Stimulated activated CD8-positive, alpha-beta memory T cell treated with anti-CD3 and anti-CD28 coated beads, Interleukin-15, amount 100 ng/mL, for 1 hour (primary cell): ENCODE measurements around the gene FRRS1.

ENCODE experiments used
- DNase-seq: peaks from one replicate; pipeline ENCODE4 v3.0.0-alpha.2; 2020; ENCODE audit warnings: low read depth

FRRS1 gene

GRCh38 chr1:99674115-99675064, 92.0 kb downstream of the FRRS1 start:
- DNase-seq = no peak

- no peak for DNase-seq
Observed at GRCh38 chr1:99673315-99673714, 93.1 kb downstream of the FRRS1 start.

DNA sequence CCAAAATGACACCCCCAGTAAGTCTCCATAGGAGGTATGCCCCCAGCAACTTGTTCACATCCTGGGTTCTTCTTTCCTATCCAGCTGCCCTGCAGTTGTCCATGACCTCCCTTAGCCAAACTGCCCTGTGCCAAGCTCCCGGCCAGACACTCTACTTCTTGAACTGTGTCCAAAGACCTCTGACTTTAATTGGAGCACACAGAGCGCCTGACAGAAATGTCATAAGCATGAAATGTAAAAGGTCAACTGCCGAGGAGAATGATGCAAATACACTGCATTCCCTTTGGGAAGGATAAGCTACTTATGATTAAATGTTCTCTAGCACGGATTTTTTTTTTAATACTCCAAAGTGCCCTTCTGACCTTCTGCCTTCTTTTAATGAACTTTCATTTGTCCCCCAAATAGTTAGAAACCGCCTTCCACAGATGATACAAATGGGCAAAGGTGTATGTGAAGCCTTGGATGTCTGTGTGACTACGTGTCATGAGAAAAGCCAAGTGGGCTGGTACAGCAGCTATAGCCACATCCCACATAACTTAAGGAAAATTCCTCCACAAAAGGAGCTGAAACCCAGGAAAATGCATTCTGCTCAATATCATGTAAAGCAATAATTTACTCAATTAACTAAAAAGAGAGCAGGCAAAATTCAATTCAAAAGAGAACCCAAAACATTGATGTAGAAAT, 93.8 kb downstream of the FRRS1 start:
- DNase-seq = no peak

GRCh38 chr1:99672038-99672437, 94.4 kb downstream of the FRRS1 start:
- DNase-seq = no peak

DNA sequence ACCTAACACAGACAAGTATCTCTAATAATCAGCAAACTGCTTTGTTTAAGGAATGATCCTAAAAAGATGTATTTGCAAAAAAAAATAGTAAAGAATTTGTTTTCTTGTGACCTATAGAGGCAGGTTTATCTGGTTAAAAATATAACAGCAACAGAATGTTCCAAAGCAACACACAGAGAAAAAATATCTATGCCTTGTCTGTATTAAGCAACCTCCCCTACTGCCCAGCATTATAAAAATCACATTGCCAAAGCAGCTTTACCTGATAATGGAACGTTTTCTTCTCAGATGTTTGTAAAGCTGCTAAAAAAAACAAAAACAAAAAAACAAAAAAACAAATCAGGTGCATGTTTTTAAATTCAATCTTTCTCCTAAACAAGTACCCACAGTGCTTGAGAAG, 95.9 kb downstream of the FRRS1 start:
- no peak for DNase-seq

GRCh38 chr1:99669821-99670220, 96.6 kb downstream of the FRRS1 start:
- no peak for DNase-seq

- no peak for DNase-seq
Observed at GRCh38 chr1:99669376-99669775, 97.1 kb downstream of the FRRS1 start.

DNA sequence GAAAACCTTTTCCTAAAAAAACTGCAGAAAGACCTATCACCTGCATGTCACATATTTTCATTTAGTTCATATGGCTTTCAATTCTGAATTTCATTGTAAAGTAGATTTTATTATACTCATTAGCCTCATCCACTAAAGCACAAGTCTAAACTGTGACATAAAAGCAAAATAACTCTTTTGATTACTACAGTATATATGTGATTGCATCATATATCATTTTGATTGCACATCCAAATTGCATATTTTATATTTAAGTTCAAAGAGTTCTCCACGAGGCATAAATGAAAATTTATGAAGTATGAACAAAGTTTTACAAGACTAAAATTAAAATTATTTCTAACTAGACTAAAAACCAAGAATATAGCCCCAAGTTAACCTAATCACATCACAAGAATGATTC, 101.2 kb downstream of the FRRS1 start:
- DNase-seq = no peak

DNA sequence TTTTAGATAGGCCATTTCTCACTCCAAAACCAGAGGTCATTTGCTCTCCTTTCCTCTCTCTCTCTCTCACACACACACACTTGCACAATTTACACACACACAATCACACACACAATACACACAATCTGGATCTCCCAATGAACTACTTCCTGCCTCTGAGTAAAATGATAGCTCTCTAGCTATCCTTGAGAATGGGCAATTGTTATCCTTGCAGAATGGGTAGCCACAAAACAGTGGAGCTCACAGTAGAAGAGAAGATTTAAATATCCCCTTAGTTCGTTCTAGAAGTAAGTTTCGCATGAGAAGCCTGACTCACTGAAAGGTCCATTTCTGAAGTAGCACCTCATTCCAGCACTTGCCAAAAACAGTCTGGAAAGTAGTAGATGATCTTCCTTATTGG, 102.9 kb downstream of the FRRS1 start:
- DNase-seq = no peak

DNA sequence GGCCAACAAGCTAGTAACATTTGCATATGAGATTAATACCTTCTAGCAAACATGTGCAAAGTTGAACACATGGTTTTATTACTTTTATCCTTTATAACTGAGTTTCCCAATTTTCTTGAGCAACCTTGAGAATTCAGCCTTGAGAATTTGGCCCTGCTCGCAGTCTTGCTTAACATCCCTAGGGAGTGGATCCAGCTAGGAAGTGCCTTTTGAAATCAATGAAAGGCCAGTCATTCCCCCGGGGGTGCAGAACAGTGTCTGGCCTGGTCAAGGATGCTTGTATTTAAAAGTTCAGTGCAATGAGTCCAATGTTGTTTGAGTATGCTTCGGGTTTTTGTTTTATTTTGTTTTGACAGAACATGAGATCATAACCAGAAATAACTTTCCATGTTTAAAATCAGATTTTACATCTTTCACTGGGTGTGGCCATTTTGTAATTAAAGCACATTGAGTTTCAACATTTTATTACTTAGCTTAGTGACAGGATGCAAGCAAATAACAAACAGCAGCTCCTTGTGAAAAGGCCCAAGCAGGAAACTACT, 103.8 kb downstream of the FRRS1 start:
- DNase-seq = no peak

- no peak for DNase-seq
Observed at GRCh38 chr1:99661780-99662179, 104.7 kb downstream of the FRRS1 start.

GRCh38 chr1:99660496-99660895, 105.9 kb downstream of the FRRS1 start:
- no peak for DNase-seq

DNA sequence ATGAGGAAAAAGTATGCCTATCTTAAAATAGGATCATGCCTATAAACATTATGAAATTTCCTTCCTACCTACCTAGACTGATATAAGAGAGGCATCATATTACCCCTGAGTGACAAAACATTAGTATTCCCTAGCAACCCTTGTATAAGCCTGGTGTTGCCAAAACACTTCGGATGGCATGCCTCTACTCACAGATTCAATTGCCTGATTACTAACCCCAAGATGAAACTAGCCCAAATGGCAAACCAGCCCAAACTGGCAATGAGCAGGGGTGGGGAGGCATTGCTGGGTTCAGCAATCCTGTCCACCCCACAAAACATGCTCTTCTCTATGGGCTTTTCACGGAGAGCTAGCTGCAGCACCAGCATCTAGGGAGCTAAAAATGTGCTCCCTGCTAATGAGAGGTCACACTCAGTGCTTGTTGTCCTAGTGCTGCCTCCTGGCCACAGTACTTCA, 106.7 kb downstream of the FRRS1 start:
- no peak for DNase-seq
